Uterus (tissue), 4 donors: ENCODE data around the gene PAQR5. TPM values are rescaled to one million over a fixed set of nuclear protein-coding genes. Genes with fewer than 3 reads are reported as not detected.

ENCODE experiments used
- DNase-seq, 2 donors: peaks; one replicate each; pipeline ENCODE4 v3.0.0-alpha.2; 2019 to 2020
- H3K27ac ChIP-seq, 2 donors: fragments of 200-600 bp; sonication (generic); 1 replicate in 1 of 2; 2 replicates in 1 of 2; pipeline ENCODE4 v1.5.1; 2016 to 2018
- H3K27me3 ChIP-seq, 2 donors: fragments of 200-600 bp; sonication (generic); one replicate each; pipeline ENCODE4 v1.5.1; 2018 to 2019; ENCODE audit warnings: control low read depth in 1 of 2
- H3K36me3 ChIP-seq, 2 donors: fragments of 200-600 bp; sonication (generic); one replicate each; pipeline ENCODE4 v1.5.1; 2019; ENCODE audit warnings: control low read depth in 1 of 2
- H3K4me1 ChIP-seq, 2 donors: fragments of 200-600 bp; sonication (generic); one replicate each; pipeline ENCODE4 v1.5.1; 2018 to 2019; ENCODE audit warnings: control low read depth in 1 of 2
- H3K4me3 ChIP-seq, 2 donors: fragments of 200-600 bp; sonication (generic); 1 replicate in 1 of 2; 2 replicates in 1 of 2; pipeline ENCODE4 v1.5.1; 2018 to 2019; ENCODE audit warnings: mild to moderate bottlenecking in 1 of 2
- H3K9me3 ChIP-seq, 2 donors: fragments of 200-600 bp; sonication (generic); one replicate each; pipeline ENCODE4 v1.5.1; 2019; ENCODE audit warnings: control low read depth in 1 of 2
- CTCF ChIP-seq, 4 experiments: fragments of 200-600 bp in 2 of 4; fragments of 450-650 bp in 2 of 4; sonication (generic) in 2 of 4; IDR thresholded peaks; one replicate each; pipeline ENCODE4 v1.5.1; 2016 to 2019; ENCODE audit warnings: antibody characterized with exemption in 4 of 4, mild to moderate bottlenecking in 2 of 4, moderate library complexity in 1 of 4
- POLR2A ChIP-seq, 2 donors: fragments of 450-650 bp; IDR thresholded peaks; one replicate each; pipeline ENCODE4 v1.6.1; 2016; ENCODE audit warnings: antibody characterized with exemption in 2 of 2, mild to moderate bottlenecking in 1 of 2, moderate library complexity in 1 of 2
- intact Hi-C: fragments of 100-400 bp; cut with DNase I; formaldehyde crosslinking; loops from one replicate; pipeline ENCODE4 v1.15.1; 2023; ENCODE audit warnings: low total_unique reads
- total RNA-seq, 4 donors: library from RNA; depleted of rRNA in 3 of 4; stranded (reverse); fragments of >200 nt in 3 of 4; gene quantifications; one replicate each; pipeline versions ENCODE4 v1.1.0 to v1.2.4, GENCODE V29; 2014 to 2023
- donor health status: DM: yes; HTN: yes; CAD: no.

PAQR5 gene
- total RNA-seq, 4 donors from 2014 or later = 0.28 to 0.61 TPM; not detected in 2

- Histone ChIP-seq H3K4me3 (no peak overlapping the region), H3K4me1 (no peaks in the 10 kb centered on the region), H3K36me3 (no peaks in the 10 kb centered on the region), H3K27me3 (no peaks in the 10 kb centered on the region), H3K9me3 (no peaks in the 10 kb centered on the region), H3K27ac (no peak overlapping the region)
- intact Hi-C loops = no loop called here
- DNase-seq = no peak
- no peak for TF ChIP-seq CTCF (IDR thresholded peaks at IDR 0.05)
- TF ChIP-seq POLR2A (IDR thresholded peaks at IDR 0.05) = no peak
Measured at GRCh38 chr15:69351884-69352283, 53.2 kb downstream of the PAQR5 start.

GRCh38 chr15:69357773-69358771, 59.4 kb downstream of the PAQR5 start:
- intact Hi-C loops = no loop called here
- Histone ChIP-seq H3K36me3 (no peaks in the 10 kb centered on the region), H3K4me1 (no peaks in the 10 kb centered on the region), H3K27ac (no peak overlapping the region), H3K9me3 (no peaks in the 10 kb centered on the region), H3K27me3 (no peaks in the 10 kb centered on the region), H3K4me3 (no peak overlapping the region)
- DNase-seq = no peak
- TF ChIP-seq CTCF (IDR thresholded peaks at IDR 0.05) (no peak), POLR2A (IDR thresholded peaks at IDR 0.05) (no peak)

GRCh38 chr15:69358850-69359249, 60.1 kb downstream of the PAQR5 start:
- intact Hi-C loops = no loop called here
- no peak overlapping the region for H3K27ac ChIP-seq
- no peaks in the 10 kb centered on the region for H3K27me3 ChIP-seq
- no peak overlapping the region for H3K4me3 ChIP-seq
- no peak for DNase-seq
- no peaks in the 10 kb centered on the region for H3K36me3 ChIP-seq
- no peaks in the 10 kb centered on the region for H3K4me1 ChIP-seq
- TF ChIP-seq CTCF (IDR thresholded peaks at IDR 0.05) (no peak), POLR2A (IDR thresholded peaks at IDR 0.05) (no peak)
- H3K9me3 ChIP-seq = no peaks in the 10 kb centered on the region

GRCh38 chr15:69359722-69360121, 61.0 kb downstream of the PAQR5 start:
- Histone ChIP-seq H3K27ac (no peak overlapping the region), H3K9me3 (no peaks in the 10 kb centered on the region)
- TF ChIP-seq CTCF (IDR thresholded peaks at IDR 0.05) (no peak), POLR2A (IDR thresholded peaks at IDR 0.05) (no peak)

GRCh38 chr15:69360642-69361041, 61.9 kb downstream of the PAQR5 start:
- no peaks in the 10 kb centered on the region for H3K4me1 ChIP-seq
- H3K36me3 ChIP-seq = no peaks in the 10 kb centered on the region
- H3K27me3 ChIP-seq = no peaks in the 10 kb centered on the region
- intact Hi-C loops = no loop called here
- H3K9me3 ChIP-seq = no peaks in the 10 kb centered on the region
- no peak overlapping the region for H3K27ac ChIP-seq
- TF ChIP-seq CTCF (IDR thresholded peaks at IDR 0.05) (no peak), POLR2A (IDR thresholded peaks at IDR 0.05) (no peak)
- DNase-seq = no peak
- no peak overlapping the region for H3K4me3 ChIP-seq

More at GRCh38 chr15:69359722-69360121, 61.0 kb downstream of the PAQR5 start:
- Histone ChIP-seq H3K4me3 (no peak overlapping the region), H3K4me1 (no peaks in the 10 kb centered on the region), H3K36me3 (no peaks in the 10 kb centered on the region), H3K27me3 (no peaks in the 10 kb centered on the region)
- DNase-seq = no peak
- intact Hi-C loops = no loop called here
